Mucosa of descending colon (tissue), 3 donors: ENCODE measurements around the gene PNPLA7. TPM values are rescaled to one million over a fixed set of nuclear protein-coding genes. Genes with fewer than 3 reads are reported as not detected.

Source experiments
- ATAC-seq: fragments of 200-7000 bp; cut with Tn5 transposase; one replicate; pipeline ENCODE4 v1.9.1; 2020; ENCODE audit warnings: mild to moderate bottlenecking, moderate library complexity
- DNase-seq, 3 donors: peaks; one replicate each; pipeline ENCODE4 v3.0.0-alpha.2; 2020
- H3K36me3 ChIP-seq: fragments of 200-600 bp; one replicate; pipeline ENCODE4 v1.8.0; 2021; ENCODE audit warnings: low read depth, mild to moderate bottlenecking
- H3K4me1 ChIP-seq: fragments of 200-600 bp; one replicate; pipeline ENCODE4 v1.8.0; 2021; ENCODE audit warnings: low read depth, mild to moderate bottlenecking
- H3K4me3 ChIP-seq: fragments of 200-600 bp; one replicate; pipeline ENCODE4 v1.8.0; 2021; ENCODE audit warnings: mild to moderate bottlenecking
- H3K9me3 ChIP-seq: fragments of 200-600 bp; one replicate; pipeline ENCODE4 v1.8.0; 2021; ENCODE audit warnings: mild to moderate bottlenecking
- intact Hi-C, 2 donors: fragments of 100-400 bp; cut with DNase I in 1 of 2; cut with micrococcal nuclease in 1 of 2; formaldehyde crosslinking; loops; one replicate each; pipeline versions ENCODE4 v1.11.0 to v1.11.1; 2022; cut with DNase I, micrococcal nuclease
- total RNA-seq, 3 donors: library from RNA; stranded (reverse); fragmentation: NEBNext Ultra II Directional in 2 of 3; extraction: Animal tissue kit (Norgen Biotek cat#: 25700) in 2 of 3; gene quantifications; one replicate each; pipeline versions ENCODE4 v1.2.1 to v1.2.4, GENCODE V29; 2021 to 2023
- TF ChIP-seq, protein P1 (sequence below): fragments of 200-600 bp; IDR thresholded peaks from one replicate; pipeline ENCODE4 v1.8.0; 2022; ENCODE audit warnings: antibody characterized with exemption, mild to moderate bottlenecking
- donor health status: DM: no; HTN: no; CAD: no; lungs with moderate emphysema.
- donor health status: DM: no; HTN: no; CAD: no.
- donor health status: DM: no; HTN: yes; CAD: no.

Gene PNPLA7
- total RNA-seq, 3 donors from 2014 or later = 16.7 to 27.4 (median 17.2) TPM

DNA sequence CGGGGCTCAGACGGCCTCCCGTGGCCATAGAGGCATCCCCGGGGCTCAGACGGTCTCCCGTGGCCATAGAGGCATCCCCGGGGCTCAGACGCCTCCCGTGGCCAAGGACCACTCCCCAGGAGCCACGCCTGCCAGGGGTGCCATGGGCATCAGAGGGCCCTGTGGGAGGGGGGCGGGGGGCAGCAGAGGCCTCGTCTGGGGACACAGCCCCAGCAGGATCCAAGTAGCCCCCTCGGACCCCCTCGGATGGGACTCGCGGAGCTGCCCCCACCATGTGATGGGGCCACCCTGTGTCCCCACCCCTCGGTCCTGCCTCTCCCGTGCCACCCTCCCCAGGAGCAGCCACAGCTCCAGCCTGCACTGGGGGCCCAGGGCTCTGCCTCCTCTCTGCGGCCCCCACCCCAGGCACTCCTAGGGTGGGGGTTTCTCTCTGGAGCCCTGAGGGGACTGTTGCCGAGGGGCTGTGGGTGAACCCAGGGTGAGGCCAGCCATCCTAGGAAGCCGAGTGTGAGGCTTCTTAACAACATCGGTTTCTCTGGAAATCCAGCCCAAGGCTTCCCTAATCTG lies 111.5 kb downstream of the PNPLA7 start:
- H3K36me3 ChIP-seq = no peaks in the 10 kb centered on the region
- H3K4me1 ChIP-seq = peaks cover 34% of the 10 kb centered on the region
- no peaks in the 10 kb centered on the region for H3K9me3 ChIP-seq
- H3K4me3 ChIP-seq = no peak overlapping the region
- no peak for ATAC-seq
- peak in 2 of 3 donors; percentile 31 to 51 for DNase-seq
- intact Hi-C loops = no loop called here
- TF ChIP-seq, protein P1, sequence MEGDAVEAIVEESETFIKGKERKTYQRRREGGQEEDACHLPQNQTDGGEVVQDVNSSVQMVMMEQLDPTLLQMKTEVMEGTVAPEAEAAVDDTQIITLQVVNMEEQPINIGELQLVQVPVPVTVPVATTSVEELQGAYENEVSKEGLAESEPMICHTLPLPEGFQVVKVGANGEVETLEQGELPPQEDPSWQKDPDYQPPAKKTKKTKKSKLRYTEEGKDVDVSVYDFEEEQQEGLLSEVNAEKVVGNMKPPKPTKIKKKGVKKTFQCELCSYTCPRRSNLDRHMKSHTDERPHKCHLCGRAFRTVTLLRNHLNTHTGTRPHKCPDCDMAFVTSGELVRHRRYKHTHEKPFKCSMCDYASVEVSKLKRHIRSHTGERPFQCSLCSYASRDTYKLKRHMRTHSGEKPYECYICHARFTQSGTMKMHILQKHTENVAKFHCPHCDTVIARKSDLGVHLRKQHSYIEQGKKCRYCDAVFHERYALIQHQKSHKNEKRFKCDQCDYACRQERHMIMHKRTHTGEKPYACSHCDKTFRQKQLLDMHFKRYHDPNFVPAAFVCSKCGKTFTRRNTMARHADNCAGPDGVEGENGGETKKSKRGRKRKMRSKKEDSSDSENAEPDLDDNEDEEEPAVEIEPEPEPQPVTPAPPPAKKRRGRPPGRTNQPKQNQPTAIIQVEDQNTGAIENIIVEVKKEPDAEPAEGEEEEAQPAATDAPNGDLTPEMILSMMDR = no peak

GRCh38 chr9:137437691-137438590 lies 112.3 kb downstream of the PNPLA7 start:
- peak in 2 of 3 donors; percentile 66 to 69 for DNase-seq
- Histone ChIP-seq H3K9me3 (no peaks in the 10 kb centered on the region), H3K36me3 (no peaks in the 10 kb centered on the region), H3K4me1 (peaks cover 34% of the 10 kb centered on the region), H3K4me3 (no peak overlapping the region)
- intact Hi-C loops = no loop called here
- ATAC-seq = peak; percentile 34
- TF ChIP-seq, protein P1 = no peak

- ATAC-seq = peak; percentile 31
- Histone ChIP-seq H3K4me1 (peaks cover 34% of the 10 kb centered on the region), H3K4me3 (no peak overlapping the region), H3K9me3 (no peaks in the 10 kb centered on the region), H3K36me3 (no peaks in the 10 kb centered on the region)
- peak; percentile 65 to 79 (median 74) for DNase-seq
- TF ChIP-seq, protein P1 = no peak
- intact Hi-C loops = no loop called here
These were observed 113.2 kb downstream of the PNPLA7 start for GRCh38 chr9:137436761-137437600.

DNA sequence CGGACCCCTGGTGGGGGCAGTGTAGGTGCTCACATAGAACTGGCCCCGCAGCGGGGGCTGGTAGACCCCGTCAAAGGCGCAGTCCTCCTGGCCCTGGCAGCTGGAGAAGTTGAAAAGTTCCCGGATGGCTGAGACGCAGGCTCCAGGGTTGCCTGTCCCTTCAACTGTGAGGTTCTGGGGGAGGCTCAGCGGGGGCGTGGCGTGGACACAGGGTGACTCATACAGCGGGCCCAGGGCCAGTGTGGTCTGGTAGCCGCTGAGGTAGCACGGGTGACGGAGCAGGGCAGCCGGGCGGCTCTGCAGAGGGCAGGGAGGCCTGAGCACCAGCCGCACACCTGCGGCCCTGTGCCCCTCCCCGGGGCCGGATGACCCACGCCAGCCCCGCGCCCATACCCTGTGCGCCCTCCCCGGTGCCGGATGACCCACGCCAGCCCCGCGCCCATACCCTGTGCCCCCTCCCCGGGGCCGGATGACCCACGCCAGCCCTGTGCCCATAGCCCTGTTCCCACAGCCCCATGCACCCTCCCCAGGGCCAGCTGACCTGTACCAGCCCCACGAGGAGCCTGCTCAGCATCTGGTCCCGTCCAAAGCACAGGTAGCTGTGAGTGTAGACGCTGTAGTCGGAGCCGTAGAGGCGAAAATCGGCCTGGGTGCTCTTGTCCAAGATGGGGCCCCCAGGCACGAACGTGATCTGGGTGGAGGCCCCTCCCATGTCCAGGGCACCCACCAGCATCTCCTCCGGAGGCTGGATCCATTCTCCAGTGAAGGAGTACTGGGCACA lies 114.0 kb downstream of the PNPLA7 start:
- Histone ChIP-seq H3K4me1 (peaks cover 29% of the 10 kb centered on the region), H3K36me3 (no peaks in the 10 kb centered on the region), H3K9me3 (no peaks in the 10 kb centered on the region), H3K4me3 (no peak overlapping the region)
- TF ChIP-seq, protein P1 = no peak
- intact Hi-C loops = no loop called here
- peak; percentile 81 to 88 (median 87) for DNase-seq
- ATAC-seq = peak; percentile 81

GRCh38 chr9:137435381-137435891 lies 114.8 kb downstream of the PNPLA7 start:
- no peaks in the 10 kb centered on the region for H3K9me3 ChIP-seq
- peak in 2 of 3 donors; percentile 43 to 44 for DNase-seq
- H3K4me1 ChIP-seq = peaks cover 29% of the 10 kb centered on the region
- no peaks in the 10 kb centered on the region for H3K36me3 ChIP-seq
- ATAC-seq = peak; percentile 6
- TF ChIP-seq, protein P1 = no peak
- H3K4me3 ChIP-seq = no peak overlapping the region
- intact Hi-C loops = no loop called here
